GM21447 (cell line): ENCODE measurements around the gene KIF25.

Source experiments
- ATAC-seq: cut with Tn5 transposase; IDR thresholded peaks from one replicate; pipeline ENCODE4 v1.9.1; 2021; ENCODE audit not compliant: unreplicated experiment

The KIF25 gene

DNA sequence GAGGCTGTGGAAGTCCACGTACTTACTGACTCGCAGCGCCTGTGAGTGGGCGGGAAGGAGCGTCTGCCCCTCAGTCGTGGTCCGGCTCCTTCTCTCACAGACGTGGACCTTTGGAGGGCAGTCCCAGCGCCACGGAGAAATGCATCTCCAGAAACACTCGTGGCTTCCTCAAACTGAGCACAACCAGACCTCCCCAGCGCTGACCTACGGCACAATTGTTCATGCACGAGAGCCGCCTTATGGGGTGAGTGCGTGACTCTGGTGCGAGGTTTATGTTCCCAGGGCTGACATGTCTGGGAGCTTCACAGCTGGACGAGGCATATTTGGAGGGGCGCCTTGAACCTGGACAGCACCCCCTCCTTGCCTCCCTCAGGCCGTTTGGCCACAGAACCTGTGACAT lies 51.8 kb downstream of the KIF25 start:
- no peak for ATAC-seq

DNA sequence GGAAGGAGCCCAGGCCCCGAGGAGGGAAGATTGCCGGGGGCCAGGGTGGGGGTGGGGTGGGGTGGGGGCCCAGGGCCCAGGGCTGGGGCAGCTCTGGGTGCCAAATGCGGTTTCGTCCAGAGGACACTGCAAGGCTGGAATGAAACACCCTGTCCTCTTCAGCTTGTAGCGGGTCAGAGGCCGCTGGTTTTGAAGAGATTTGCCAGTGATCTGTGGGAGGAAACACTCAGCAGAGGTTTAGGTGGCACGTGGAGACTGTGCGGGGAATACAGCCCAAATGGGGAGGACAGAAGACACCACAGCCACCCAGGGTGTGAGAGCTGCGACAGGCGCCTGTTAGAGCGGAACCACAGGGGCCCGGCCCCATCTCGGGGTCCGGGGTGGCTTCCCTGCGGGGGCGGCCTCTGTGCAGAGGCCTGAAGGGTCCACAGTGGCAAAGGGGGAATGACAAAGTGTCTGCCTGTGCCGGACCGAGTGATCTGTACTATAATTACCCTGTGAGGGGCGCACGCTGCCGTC lies 52.3 kb downstream of the KIF25 start:
- no peak for ATAC-seq

DNA sequence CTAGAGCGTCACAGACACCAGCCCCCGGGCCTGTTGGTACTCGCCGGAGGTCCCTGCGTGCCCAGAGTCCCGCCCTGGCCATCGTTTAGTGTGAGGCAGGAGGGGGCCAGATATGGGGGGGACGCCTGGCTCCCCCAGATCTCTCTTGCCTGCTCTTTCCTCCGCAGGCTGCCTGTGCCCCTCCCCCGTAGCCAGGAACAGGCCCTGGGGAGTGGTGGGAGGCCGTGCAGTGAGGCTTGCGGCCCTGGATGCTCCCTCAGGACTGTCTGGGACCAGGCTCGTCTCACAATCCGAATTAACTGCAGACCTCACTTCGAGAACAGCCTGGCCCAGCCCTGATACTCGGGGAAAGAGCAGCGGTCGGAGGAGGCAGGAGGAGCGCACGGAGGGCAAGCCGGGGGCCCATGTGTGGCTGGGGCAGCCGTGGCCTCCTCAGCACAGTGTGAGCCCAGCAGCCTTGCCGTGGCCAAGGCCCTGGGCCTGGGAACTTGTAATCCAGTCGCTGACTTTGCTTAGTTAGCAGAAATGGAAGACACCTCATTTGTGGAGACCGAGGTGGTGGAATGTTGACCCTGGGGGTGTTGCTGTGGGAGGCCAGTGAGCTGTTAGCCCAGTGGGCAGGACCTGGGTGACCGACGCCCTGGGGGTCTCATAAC lies 52.9 kb downstream of the KIF25 start:
- no peak for ATAC-seq

DNA sequence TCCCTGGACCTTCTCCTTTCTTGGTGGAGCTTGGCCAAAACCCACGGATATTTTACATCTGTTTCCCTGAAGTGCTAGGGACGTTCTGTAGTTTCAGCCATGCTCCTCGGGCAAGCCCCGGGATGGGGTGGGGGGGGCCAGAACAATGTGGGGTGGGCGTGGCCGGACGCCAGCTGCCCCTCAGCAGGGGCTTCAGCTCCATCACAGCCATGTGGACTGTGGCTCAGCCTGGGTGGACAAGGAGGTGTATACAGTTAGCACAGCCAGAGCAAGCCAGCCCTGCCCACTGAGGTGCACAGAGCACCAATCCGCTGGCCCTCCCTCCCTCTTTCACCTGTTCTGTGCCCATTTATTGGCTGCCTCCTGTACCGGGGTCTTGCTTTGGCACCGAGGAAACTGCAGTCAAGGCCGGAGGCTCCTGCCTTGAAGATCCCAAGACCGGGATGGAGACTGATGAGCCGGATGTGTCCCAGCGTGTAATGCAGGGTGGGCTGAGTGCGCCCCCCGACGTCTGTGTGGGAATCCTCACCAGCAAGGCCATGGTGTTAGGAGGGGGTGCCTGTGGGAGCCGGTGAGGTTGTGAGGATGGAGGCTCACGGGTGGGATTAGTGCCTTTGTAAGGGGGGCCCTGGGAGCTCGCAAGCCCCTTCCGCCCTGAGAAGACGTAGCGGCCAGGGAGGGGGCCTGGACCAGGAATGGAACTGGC lies 53.6 kb downstream of the KIF25 start:
- ATAC-seq: no peak

GRCh38 chr6:168051648-168052047 lies 54.2 kb downstream of the KIF25 start:
- no peak for ATAC-seq

DNA sequence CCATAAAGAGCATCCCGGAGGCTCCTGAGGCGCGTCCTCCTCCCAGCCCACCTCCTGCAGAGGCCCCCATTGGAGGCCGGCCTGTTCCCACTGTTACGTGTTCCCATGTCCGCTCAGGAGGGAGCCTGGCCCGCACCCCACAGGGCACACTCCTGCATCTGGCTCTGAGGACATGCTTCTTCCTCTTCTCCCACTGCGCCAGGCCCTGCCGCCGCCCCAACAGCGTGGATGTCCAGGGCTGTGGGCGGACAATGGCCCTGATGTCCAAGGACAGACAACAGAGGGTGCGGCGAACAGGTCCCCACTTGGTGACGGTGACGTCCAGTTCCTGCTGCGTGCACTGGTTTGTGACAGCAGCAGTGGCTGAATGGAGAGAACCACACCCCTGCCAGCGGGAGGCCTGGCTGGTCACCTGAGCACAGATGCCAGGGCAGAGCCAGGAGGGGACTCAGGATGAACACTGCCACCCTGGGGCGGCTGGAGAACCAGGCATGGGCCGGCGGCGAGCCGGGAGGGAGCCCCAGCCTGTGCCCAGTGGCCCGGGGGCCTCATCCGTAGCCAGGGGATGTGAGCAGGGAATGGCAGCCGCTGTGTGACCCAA lies 54.9 kb downstream of the KIF25 start:
- no peak for ATAC-seq

GRCh38 chr6:168053086-168053956 lies 55.9 kb downstream of the KIF25 start:
- no peak for ATAC-seq

DNA sequence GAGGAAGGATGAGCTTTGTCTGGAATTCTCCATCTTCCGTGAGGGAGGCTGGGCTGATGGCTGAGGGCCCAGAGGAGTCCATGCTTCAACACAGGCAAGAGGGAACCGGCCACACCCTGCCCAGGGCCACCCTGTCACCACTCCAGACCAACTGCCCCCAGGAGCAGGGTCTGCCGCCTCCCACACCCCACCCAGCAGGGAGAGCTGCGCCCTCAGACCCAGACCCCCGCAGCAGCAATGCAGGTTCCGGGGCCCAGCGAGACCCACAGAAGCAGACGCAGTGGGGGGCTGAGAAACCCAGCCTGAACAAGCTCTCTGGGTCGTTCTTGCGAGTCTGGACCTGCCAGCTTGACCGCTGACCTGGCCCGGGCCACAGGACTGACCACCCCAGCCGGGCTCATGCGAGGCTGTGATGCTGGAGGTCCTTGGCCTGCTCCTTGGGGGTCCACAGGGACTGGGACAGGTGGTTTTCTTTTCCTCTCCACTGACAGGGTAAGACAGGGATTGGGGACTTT lies 56.5 kb downstream of the KIF25 start:
- no peak for ATAC-seq

- no peak for ATAC-seq
Observed at GRCh38 chr6:168054765-168055560, 57.5 kb downstream of the KIF25 start.

- ATAC-seq: no peak
Observed at GRCh38 chr6:168055696-168056489, 58.4 kb downstream of the KIF25 start.

- ATAC-seq: no peak
Observed at GRCh38 chr6:168056892-168057527, 59.5 kb downstream of the KIF25 start.

- no peak for ATAC-seq
Observed at GRCh38 chr6:168057836-168058235, 60.4 kb downstream of the KIF25 start.

GRCh38 chr6:168058691-168059551 lies 61.5 kb downstream of the KIF25 start:
- ATAC-seq: no peak

DNA sequence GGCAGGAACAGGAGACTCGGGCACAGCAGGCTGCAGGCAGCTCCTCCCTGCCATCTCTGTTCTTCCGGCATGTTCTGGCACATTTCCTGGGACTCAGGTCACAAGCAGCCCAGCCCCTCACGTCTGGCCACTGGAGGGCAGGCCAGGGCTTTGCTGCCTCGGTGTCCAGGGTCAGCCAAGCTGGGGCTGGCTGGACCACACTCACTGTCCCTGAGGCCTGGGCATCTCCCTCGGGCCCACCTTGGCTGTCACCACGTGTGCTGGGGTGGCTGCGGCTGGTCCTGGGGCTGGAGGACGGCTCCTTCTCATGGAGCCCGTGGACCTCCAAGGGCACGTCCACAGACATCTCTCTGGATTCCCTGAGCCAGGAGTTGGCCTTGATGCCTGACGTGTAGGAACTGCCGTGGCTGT lies 63.1 kb downstream of the KIF25 start:
- ATAC-seq: no peak

DNA sequence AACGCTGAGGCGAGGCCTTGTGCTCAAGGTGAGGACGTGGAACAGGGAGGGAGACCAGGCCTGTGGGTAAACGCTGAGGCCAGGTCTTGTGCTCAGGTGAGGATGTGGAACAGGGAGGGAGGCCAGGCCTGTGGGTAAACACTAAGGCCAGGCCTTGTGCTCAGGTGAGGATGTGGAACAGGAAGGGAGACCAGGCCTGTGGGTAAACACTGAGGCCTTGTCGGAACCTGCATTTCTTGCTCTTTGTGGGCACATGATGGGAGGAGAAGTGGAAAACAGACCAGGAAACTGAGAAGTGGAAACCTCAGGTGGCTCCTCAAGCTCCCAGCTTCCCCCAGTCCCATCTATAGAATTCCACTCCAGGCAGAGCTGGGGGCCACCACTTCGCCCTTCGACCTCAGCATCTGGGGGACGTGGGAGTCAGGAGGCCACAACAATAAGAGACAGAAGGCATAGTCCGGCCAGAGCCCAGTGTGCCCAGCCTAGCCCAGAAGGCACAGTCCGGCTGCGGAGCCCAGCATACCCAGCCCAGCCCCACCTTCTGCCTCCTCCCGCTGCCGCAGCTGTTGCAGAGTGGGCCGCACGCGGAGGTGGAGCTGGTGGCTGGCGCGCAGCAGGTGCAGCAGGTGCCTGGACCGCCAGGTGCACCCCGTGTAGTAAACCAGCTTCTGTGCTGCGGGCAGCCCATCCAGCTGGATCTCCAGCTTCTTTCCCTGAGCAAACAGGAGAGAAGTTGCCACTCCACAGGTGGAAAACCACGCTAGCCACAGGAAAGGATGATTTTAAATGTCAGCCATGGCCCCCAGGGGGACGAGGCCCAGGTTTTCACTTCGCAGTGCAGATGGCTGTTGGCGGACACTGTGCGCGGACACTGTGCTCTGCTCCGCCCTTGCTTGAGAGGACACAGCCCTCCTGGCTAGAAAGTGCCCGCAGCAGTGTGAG lies 64.1 kb downstream of the KIF25 start:
- ATAC-seq: no peak

DNA sequence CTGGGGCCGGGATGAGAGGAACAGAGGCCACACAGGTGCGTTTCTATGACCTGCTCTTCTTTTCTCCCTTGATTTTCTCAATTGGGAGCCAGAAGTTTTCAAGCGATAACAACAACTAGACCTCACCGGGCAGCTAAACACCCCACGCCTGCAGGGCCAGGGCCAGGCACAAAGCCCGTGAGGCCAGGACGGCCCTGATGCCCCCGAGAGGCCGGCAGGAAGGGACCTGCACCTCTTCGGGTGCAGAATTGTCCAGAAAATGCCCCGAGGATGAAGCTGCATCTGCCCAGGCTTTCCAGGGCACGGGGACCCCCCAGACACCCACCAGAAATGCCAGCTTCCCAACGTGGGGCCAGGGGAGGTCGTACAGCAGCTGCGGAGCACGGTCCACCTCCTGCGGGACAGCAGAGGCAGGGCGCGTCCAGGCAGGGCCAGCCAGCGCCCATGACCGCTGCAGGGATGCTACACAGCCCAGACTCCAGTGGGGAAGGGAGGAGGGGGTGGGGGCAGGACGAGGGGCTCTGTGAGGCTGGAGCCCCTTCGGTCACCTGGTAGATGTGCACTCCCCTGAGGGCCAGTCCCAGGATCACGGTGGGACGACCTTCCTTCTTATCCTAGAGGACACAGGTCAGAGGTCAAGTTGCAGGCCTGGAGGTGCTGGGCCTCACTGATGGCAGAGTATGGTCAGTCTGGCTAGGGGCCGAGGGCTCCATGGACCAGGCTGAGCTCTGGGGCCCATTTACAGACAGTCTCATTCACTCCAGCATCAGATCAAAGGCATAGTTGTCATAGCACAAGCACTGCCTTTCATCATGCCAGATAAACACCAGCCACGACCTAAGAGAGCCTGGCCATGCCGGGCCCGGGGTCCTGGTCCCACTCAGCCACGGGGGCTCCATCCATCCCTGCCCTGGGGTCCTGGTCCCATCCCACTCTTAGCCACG lies 65.1 kb downstream of the KIF25 start:
- ATAC-seq: no peak
